Aorta (tissue), 5 donors: ENCODE data around the gene CCDC191. TPM values are rescaled to one million over a fixed set of nuclear protein-coding genes. Genes with fewer than 3 reads are reported as not detected.

Source experiments
- ATAC-seq: fragments of 200-7000 bp; cut with Tn5 transposase; one replicate; pipeline ENCODE4 v1.9.1; 2022; ENCODE audit warnings: moderate library complexity; ENCODE audit not compliant: low FRiP score
- DNase-seq, 2 donors: peaks; one replicate each; pipeline ENCODE4 v3.0.0-alpha.2; 2020
- H3K27ac ChIP-seq, 2 donors: one replicate each; pipeline ENCODE4 v1.5.1; 2013; ENCODE audit warnings: low read length in 2 of 2, mild to moderate bottlenecking in 2 of 2, moderate library complexity in 2 of 2, control low read depth in 1 of 2, inconsistent platforms in 1 of 2, low read depth in 1 of 2
- H3K27me3 ChIP-seq, 2 donors: one replicate each; pipeline ENCODE4 v1.6.1; 2013; ENCODE audit warnings: control low read depth in 1 of 2, low read length in 1 of 2, mild to moderate bottlenecking in 1 of 2, moderate library complexity in 1 of 2; ENCODE audit not compliant: insufficient read depth in 2 of 2, control insufficient read depth in 1 of 2
- H3K36me3 ChIP-seq, 2 donors: one replicate each; pipeline ENCODE4 v1.6.1; 2013; ENCODE audit warnings: control low read depth in 1 of 2, low read length in 1 of 2, mild to moderate bottlenecking in 1 of 2; ENCODE audit not compliant: insufficient read depth in 2 of 2, control insufficient read depth in 1 of 2
- H3K4me1 ChIP-seq, 2 donors: one replicate each; pipeline ENCODE4 v1.6.1; 2013; ENCODE audit warnings: low read length in 2 of 2, control low read depth in 1 of 2, mild to moderate bottlenecking in 1 of 2, moderate library complexity in 1 of 2; ENCODE audit not compliant: insufficient read depth in 2 of 2, control insufficient read depth in 1 of 2
- H3K4me3 ChIP-seq, 2 donors: one replicate each; pipeline ENCODE4 v1.5.1; 2013; ENCODE audit warnings: low read length in 2 of 2, control low read depth in 1 of 2, mild to moderate bottlenecking in 1 of 2
- H3K9me3 ChIP-seq: one replicate; pipeline ENCODE4 v1.6.1; 2013; ENCODE audit warnings: mild to moderate bottlenecking, low read length; ENCODE audit not compliant: control insufficient read depth
- WGBS, 2 donors: extraction: QIAGEN DNeasy Blood & Tissue Kit; methylation state at CpG; one replicate each; pipeline ENCODE4 v1.1.7; 2013; 5-methylcytosine and 5-hydroxymethylcytosine counted together
- intact Hi-C, 2 donors: fragments of 100-400 bp; cut with DNase I; formaldehyde crosslinking; loops; one replicate each; pipeline versions ENCODE4 v1.14.2 to v1.15.0; 2022
- polyA plus RNA-seq, 2 donors: library from polyadenylated mRNA; stranded (reverse); fragments of 200-250 nt; gene quantifications; one replicate each; pipeline ENCODE4 v1.2.3, GENCODE V29; 2013
- total RNA-seq, 2 donors: library from RNA; stranded (reverse); fragmentation: NEBNext Ultra II Directional; extraction: Animal tissue kit (Norgen Biotek cat#: 25700); gene quantifications; one replicate each; pipeline ENCODE4 v1.2.1, GENCODE V29; 2021
- donor health status: healthy with polysubstance abuse.
- donor health status: Bipolar disorder and iron deficiency.
- donor health status: DM: no; HTN: no; CAD: no.
- donor health status: DM: no; HTN: no; CAD: no.
- donor health status: DM: yes; HTN: yes; CAD: no.

CCDC191 gene
- total and polyA plus RNA-seq, 4 donors: 1.4 to 8.6 (median 2.9) TPM

DNA sequence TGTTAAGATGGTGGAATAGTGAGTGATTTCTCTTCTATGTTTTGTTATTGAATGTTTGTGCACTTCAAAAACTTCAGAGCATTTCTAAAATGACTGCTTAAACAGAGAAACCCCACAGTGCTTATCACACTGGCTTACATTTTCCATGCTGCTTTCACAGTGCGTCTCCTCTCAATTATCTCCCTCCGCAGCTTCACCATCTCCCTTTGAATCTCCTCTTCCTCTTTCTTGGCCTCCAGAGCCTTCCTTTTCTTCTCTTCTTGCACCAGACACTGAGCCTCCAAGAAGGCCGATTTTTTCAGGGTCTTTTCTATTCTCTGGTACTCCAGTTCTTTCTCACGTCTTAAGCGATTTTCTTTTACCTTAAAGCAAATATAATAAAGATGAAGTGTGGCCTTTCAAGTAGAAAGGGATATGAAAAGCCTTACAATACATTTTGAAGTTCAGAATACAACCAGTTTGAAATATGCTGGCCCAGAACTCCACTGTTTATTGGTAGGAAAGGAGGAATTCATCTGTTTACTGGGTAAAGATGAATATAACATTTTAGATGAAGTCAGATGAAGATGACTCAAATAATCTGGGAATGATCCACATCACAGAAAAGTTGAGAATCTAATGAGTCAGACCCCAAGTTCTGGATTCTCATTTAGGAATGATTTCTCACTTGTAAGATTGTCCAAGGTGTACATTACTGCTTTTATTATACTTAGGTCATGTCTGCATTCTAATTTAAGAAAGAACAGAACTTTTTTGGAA, 21.4 kb downstream of the CCDC191 start:
- 90% methylated on average over 5 of the region's 5 CpGs for WGBS, 2 donors
- no peak for DNase-seq
- no peaks in the 10 kb centered on the region for H3K9me3 ChIP-seq
- ATAC-seq: no peak
- H3K4me3 ChIP-seq: no peak overlapping the region
- no peaks in the 10 kb centered on the region for H3K27me3 ChIP-seq
- H3K36me3 ChIP-seq: no peaks in the 10 kb centered on the region
- no peak overlapping the region for H3K27ac ChIP-seq
- H3K4me1 ChIP-seq: no peaks in the 10 kb centered on the region
- intact Hi-C loops: no loop called here

DNA sequence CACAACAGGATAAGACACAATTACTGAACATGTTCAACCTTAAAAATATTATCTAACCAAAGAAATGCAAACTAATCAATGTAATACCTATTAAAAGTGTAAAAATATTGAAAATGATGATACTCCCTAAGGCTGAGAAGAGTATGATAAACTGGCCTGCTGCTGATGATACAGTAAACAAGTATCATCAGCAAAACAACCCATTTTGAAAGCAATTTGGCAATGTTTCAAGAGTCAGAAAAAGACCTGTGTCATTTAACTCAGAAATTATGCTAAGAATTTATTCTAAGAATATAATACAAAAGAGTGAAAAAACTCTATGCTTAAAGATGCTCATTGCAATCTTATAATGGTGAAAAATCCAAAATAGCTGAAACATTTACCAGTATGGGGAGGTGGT, 22.1 kb downstream of the CCDC191 start:
- Histone ChIP-seq H3K27ac (no peak overlapping the region), H3K36me3 (no peaks in the 10 kb centered on the region)
- intact Hi-C loops: no loop called here

DNA sequence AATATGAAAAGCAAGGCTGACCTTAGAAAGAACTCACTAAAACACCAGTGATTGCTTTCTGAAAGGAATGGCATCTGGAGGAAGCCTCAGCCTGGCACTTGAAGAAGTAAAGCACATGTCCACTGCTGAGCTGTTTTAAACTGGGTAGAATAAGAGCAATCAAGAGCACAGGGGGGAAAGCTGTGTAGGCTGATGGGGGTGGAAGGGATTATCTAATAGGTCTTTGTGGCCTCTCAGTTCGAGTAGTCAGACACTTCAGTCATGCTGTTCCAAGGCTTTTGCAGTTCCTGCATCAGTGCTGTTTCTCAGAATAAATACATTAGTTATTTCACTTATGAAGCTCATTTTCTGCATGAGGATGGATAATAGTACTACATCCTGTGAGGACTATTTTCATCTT, 22.6 kb downstream of the CCDC191 start:
- no peak for DNase-seq
- WGBS, 2 donors: 78 to 85% methylated on average over 1 of the region's 1 CpG
- Histone ChIP-seq H3K9me3 (no peaks in the 10 kb centered on the region), H3K4me3 (no peak overlapping the region), H3K27ac (no peak overlapping the region), H3K4me1 (no peaks in the 10 kb centered on the region), H3K27me3 (no peaks in the 10 kb centered on the region), H3K36me3 (no peaks in the 10 kb centered on the region)
- intact Hi-C loops: no loop called here
- ATAC-seq: no peak

More for the DNA sequence above, 22.1 kb downstream of the CCDC191 start:
- Histone ChIP-seq H3K27me3 (no peaks in the 10 kb centered on the region), H3K9me3 (no peaks in the 10 kb centered on the region), H3K4me1 (no peaks in the 10 kb centered on the region), H3K4me3 (no peak overlapping the region)
- DNase-seq (no peak), ATAC-seq (no peak)

DNA sequence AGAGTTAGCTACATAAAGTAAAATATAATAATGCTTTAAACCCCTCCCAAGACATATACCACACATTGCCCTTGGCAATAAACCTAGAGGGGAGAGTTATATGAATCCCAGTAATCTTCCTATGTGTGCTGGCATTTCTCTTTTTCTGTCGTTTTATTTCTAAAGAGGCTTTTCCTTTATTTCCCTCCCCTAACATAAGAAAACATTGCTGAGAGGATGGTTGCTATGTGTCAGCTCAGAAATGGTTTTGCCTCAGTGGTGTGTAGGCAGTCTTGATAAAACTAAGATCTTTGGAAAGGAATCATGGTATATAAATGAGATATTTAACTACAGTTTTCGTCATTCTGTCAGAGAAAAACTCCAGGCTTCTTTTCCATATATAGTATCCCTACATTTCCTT, 30.0 kb downstream of the CCDC191 start:
- intact Hi-C loops: no loop called here
- H3K27ac ChIP-seq: no peak overlapping the region
- 30 to 32% methylated on average over 2 of the region's 2 CpGs for WGBS, 2 donors
- no peaks in the 10 kb centered on the region for H3K4me1 ChIP-seq
- no peak overlapping the region for H3K4me3 ChIP-seq
- DNase-seq (no peak), ATAC-seq (no peak)
- no peaks in the 10 kb centered on the region for H3K9me3 ChIP-seq
- H3K27me3 ChIP-seq: no peaks in the 10 kb centered on the region
- H3K36me3 ChIP-seq: no peaks in the 10 kb centered on the region

DNA sequence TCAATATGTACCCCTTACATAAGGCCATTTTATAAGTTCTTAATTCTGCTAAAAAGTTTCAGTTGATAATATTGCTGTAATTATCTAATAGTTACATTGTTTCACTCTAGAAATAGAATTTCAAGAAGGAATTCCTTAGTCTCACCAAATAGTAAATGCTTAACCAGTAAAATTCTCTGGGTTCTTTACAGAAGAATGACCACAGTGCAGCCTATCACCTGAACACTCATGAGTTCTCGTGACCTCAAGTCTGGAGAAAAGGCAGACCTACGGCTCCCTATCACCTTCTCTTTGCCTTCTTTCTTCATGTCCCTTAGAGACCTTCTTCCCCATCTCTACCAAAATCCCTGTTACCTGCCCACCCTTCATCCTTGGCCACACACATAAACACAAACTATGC, 30.9 kb downstream of the CCDC191 start:
- H3K27me3 ChIP-seq: no peaks in the 10 kb centered on the region
- intact Hi-C loops: no loop called here
- H3K4me3 ChIP-seq: no peak overlapping the region
- 92 to 95% methylated on average over 2 of the region's 2 CpGs for WGBS, 2 donors
- no peaks in the 10 kb centered on the region for H3K36me3 ChIP-seq
- DNase-seq: no peak
- ATAC-seq: no peak
- no peak overlapping the region for H3K27ac ChIP-seq
- no peaks in the 10 kb centered on the region for H3K9me3 ChIP-seq
- no peaks in the 10 kb centered on the region for H3K4me1 ChIP-seq

DNA sequence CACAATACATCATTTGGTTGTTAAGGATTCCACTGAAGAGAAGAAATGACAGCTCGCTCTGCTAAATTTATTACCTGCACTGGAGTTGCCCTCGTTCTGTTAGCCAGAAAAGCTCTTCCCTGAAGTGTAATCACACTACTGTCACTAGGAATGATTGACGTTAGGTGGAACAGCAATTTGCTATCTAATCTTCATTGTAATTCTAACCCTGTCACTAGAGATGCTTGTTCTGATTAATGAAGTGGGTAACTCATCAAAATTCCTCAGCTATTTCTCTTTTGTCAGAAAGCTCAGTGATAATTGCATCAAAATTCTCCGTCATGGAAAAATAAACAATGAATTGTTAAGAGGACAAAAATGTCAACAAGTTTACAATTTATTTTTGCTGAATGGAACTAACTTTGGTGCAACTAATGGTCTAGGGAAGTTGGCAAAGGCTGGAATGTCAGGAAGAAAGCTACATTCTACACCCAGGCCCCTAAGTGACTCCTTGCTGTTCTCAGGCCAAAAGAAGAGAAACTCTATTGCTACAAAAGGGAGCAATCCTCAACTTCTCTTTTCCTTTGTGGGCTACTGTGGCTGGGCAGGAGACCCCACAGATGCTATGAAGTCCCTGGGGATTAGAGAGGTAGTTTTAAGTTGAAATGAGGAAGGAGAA, 34.1 kb downstream of the CCDC191 start:
- Histone ChIP-seq H3K9me3 (no peaks in the 10 kb centered on the region), H3K36me3 (no peaks in the 10 kb centered on the region), H3K4me3 (no peak overlapping the region), H3K27me3 (no peaks in the 10 kb centered on the region), H3K4me1 (no peaks in the 10 kb centered on the region), H3K27ac (no peak overlapping the region)
- WGBS, 2 donors: 65 to 71% methylated on average over 4 of the region's 4 CpGs
- intact Hi-C loops: no loop called here
- no peak for ATAC-seq
- no peak for DNase-seq

DNA sequence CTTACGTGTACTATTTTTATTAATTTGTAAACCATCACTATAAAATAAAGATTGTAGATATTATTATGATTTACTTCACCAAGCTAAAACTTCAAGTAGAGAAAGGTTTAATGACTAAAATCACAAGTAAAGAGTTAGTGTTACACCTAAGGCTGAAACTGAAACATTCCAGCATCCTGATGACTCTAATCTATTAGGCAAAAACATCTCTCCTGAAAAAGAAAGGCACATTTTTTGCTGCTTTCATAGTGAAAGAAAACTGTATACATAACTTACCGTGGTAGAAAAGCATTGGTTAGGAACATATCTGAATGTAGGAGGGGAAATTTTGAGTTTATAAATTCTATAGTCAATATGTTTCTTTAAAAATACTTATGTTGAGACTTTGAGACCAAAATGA, 35.4 kb downstream of the CCDC191 start:
- intact Hi-C loops: no loop called here
- ATAC-seq (no peak), DNase-seq (no peak)
- Histone ChIP-seq H3K27me3 (no peaks in the 10 kb centered on the region), H3K9me3 (no peaks in the 10 kb centered on the region), H3K4me1 (no peaks in the 10 kb centered on the region), H3K4me3 (no peak overlapping the region), H3K27ac (no peak overlapping the region), H3K36me3 (no peaks in the 10 kb centered on the region)
- WGBS, 2 donors: 78 to 80% methylated on average over 2 of the region's 2 CpGs

DNA sequence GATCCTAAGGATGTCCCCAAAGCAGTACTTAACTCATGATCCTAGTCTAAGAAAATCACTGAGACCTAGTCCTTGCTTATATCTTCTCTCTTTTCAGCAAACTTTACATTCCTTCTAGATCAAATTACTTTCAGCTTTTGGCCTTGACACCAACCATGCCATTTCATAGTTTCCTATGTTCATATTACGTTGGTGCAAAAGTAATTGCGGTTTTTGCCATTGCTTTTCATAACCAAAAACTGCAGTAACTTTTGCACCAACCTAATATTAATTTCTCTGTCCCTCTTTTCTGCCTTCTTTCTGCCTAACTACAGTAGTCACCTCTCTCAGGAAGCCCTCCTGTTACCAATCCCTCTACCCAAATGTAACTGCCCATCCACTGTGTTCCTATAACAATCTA, 36.8 kb downstream of the CCDC191 start:
- H3K4me3 ChIP-seq: no peak overlapping the region
- H3K9me3 ChIP-seq: no peaks in the 10 kb centered on the region
- no peaks in the 10 kb centered on the region for H3K4me1 ChIP-seq
- DNase-seq (no peak), ATAC-seq (no peak)
- H3K36me3 ChIP-seq: no peaks in the 10 kb centered on the region
- H3K27ac ChIP-seq: no peak overlapping the region
- WGBS, 2 donors: 91 to 94% methylated on average over 2 of the region's 2 CpGs
- intact Hi-C loops: no loop called here
- H3K27me3 ChIP-seq: no peaks in the 10 kb centered on the region

DNA sequence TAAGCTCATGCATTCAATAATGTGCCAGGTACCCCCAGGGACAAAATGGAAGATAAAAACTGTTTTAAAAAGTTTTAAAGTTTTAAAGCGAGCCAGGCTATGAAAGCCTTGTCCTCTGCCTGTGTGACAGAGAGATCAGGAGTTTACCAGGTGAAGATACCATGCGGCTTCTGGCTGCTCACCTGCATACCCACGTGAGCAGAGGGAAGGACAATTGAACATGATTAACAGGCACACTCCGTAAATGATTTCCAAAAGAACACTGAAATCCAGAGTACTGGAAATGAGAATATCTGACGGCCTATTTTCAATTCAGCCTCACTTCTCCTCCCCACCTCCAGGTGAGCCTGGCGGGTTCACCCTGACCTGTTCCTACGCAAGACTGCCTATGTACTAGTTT, 42.1 kb downstream of the CCDC191 start:
- DNase-seq (no peak), ATAC-seq (no peak)
- 94 to 96% methylated on average over 7 of the region's 7 CpGs for WGBS, 2 donors
- Histone ChIP-seq H3K36me3 (peaks cover 0 to 2% of the 10 kb centered on the region in 2 donors), H3K9me3 (no peaks in the 10 kb centered on the region), H3K4me1 (no peaks in the 10 kb centered on the region), H3K27me3 (no peaks in the 10 kb centered on the region), H3K4me3 (no peak overlapping the region), H3K27ac (no peak overlapping the region)
- intact Hi-C loops: no loop called here
